NOMO-1 (cell line): Measurements from ENCODE around the gene GFOD1.

Source experiments
- DNase-seq, 2 experiments: peaks; one replicate each; lab custom pipeline; 2025; ENCODE audit not compliant: unreplicated experiment in 2 of 2; lab: John Stamatoyannopoulos, UW

Gene GFOD1

GRCh38 chr6:13486679-13487121 lies 700 bp downstream of the GFOD1 start:
- peak; percentile 47 to 58 for DNase-seq

- no peak for DNase-seq
Observed at GRCh38 chr6:13485923-13486562, 1.4 kb downstream of the GFOD1 start.

GRCh38 chr6:13485303-13485702 lies 2.1 kb downstream of the GFOD1 start:
- no peak for DNase-seq

GRCh38 chr6:13484827-13485226 lies 2.6 kb downstream of the GFOD1 start:
- DNase-seq, result no peak

GRCh38 chr6:13484138-13484708 lies 3.2 kb downstream of the GFOD1 start:
- no peak for DNase-seq

GRCh38 chr6:13480631-13481501 lies 6.5 kb downstream of the GFOD1 start:
- DNase-seq, result no peak

- no peak for DNase-seq
Observed at GRCh38 chr6:13479971-13480434, 7.4 kb downstream of the GFOD1 start.

GRCh38 chr6:13479206-13479800 lies 8.1 kb downstream of the GFOD1 start:
- peak; percentile 16 to 46 for DNase-seq

GRCh38 chr6:13478525-13478966 lies 8.9 kb downstream of the GFOD1 start:
- DNase-seq, result no peak

- no peak for DNase-seq
Observed at GRCh38 chr6:13474787-13475186, 12.6 kb downstream of the GFOD1 start.

GRCh38 chr6:13474360-13474759 lies 13.0 kb downstream of the GFOD1 start:
- DNase-seq, result no peak

GRCh38 chr6:13473768-13474165 lies 13.6 kb downstream of the GFOD1 start:
- no peak for DNase-seq

GRCh38 chr6:13472976-13473767 lies 14.2 kb downstream of the GFOD1 start:
- DNase-seq, result no peak

- DNase-seq, result no peak
Observed at GRCh38 chr6:13472099-13472498, 15.3 kb downstream of the GFOD1 start.

- DNase-seq, result no peak
Observed at GRCh38 chr6:13471184-13471583, 16.2 kb downstream of the GFOD1 start.

GRCh38 chr6:13470238-13471140 lies 16.9 kb downstream of the GFOD1 start:
- DNase-seq, result no peak

GRCh38 chr6:13469693-13470092 lies 17.7 kb downstream of the GFOD1 start:
- no peak for DNase-seq

GRCh38 chr6:13468839-13469238 lies 18.6 kb downstream of the GFOD1 start:
- no peak for DNase-seq

- DNase-seq, result no peak
Observed at GRCh38 chr6:13467216-13467600, 20.2 kb downstream of the GFOD1 start.
